Astrocyte of the cerebellum (primary cell): ENCODE data around the gene NPRL2.
A peak's percentile ranks its signal among the peaks of the same experiment; 100 is the strongest.

ENCODE experiments used
- DNase-seq: peaks from one replicate; pipeline ENCODE4 v3.0.0-alpha.2; 2011; ENCODE audit warnings: low read depth
- H3K4me3 ChIP-seq: 2 replicates; pipeline ENCODE4 v1.5.1; 2011; ENCODE audit warnings: mild to moderate bottlenecking, low read depth, low read length, moderate library complexity
- CTCF ChIP-seq: IDR thresholded peaks from 2 replicates; pipeline ENCODE4 v1.5.1; 2012; ENCODE audit warnings: low read length, low read depth, moderate library complexity, mild to moderate bottlenecking; ENCODE audit errors: missing control alignments
- in situ Hi-C: cut with HindIII; loops from 2 replicates; pipeline ENCODE4 v1.10.0; 2017; ENCODE audit warnings: low sequenced_read_pairs

Gene NPRL2

GRCh38 chr3:50351323-50351697 is 735 bp upstream of the NPRL2 start:
- no peak for DNase-seq
- H3K4me3 ChIP-seq = peak overlapping the region; percentile 83
- in situ Hi-C loops = loop anchor here (5.0 kb wide), 1 partner anchor 256 kb away; no protein-coding TSS in a partner anchor
- TF ChIP-seq CTCF = no peak

GRCh38 chr3:50350213-50350526 is 405 bp downstream of the NPRL2 start:
- no peak for DNase-seq
- in situ Hi-C loops = loop anchor here (5.0 kb wide), 1 partner anchor 257 kb away; no protein-coding TSS in a partner anchor
- peak overlapping the region; percentile 83 for H3K4me3 ChIP-seq
- no peak for TF ChIP-seq CTCF

GRCh38 chr3:50347187-50347813 is 3.3 kb downstream of the NPRL2 start:
- in situ Hi-C loops = no loop called here
- no peak overlapping the region for H3K4me3 ChIP-seq
- TF ChIP-seq CTCF = peak; percentile 68
- DNase-seq = peak; percentile 63

- in situ Hi-C loops = no loop called here
- H3K4me3 ChIP-seq = peak within 1 kb of the TSS; percentile 51
- TF ChIP-seq CTCF = no peak
- DNase-seq = no peak
Measured at GRCh38 chr3:50345586-50346234, 4.9 kb downstream of the NPRL2 start, which contains the start of gene ZMYND10. TSS of gene ZMYND10 (minus strand) at chr3:50345732. CDS start at chr3:50345579, 153 bp downstream.

GRCh38 chr3:50345008-50345407 is 5.6 kb downstream of the NPRL2 start:
- no peak for DNase-seq
- in situ Hi-C loops = no loop called here
- H3K4me3 ChIP-seq = peak overlapping the region; percentile 51
- TF ChIP-seq CTCF = no peak

- in situ Hi-C loops = no loop called here
- TF ChIP-seq CTCF = no peak
- no peak for DNase-seq
- no peak overlapping the region for H3K4me3 ChIP-seq
Measured at GRCh38 chr3:50342813-50343633, 7.6 kb downstream of the NPRL2 start.
